Activated naive CD8-positive, alpha-beta T cell treated with anti-CD3 and anti-CD28 coated beads for 36 hours (primary cell): ENCODE results near the gene ZBTB17. TPM values are rescaled to one million over a fixed set of nuclear protein-coding genes. Genes with fewer than 3 reads are reported as not detected.

Source experiments
- DNase-seq: peaks from one replicate; pipeline ENCODE4 v3.0.0; 2021
- H3K27ac Mint-ChIP-seq: one replicate; pipeline ENCODE4 v1.8.0; 2022; ENCODE audit warnings: mild to moderate bottlenecking, moderate library complexity, mixed read lengths
- H3K27me3 Mint-ChIP-seq: one replicate; pipeline ENCODE4 v1.8.0; 2022; ENCODE audit warnings: mild to moderate bottlenecking, mixed read lengths
- H3K36me3 Mint-ChIP-seq: one replicate; pipeline ENCODE4 v1.8.0; 2021; ENCODE audit warnings: mild to moderate bottlenecking, mixed read lengths
- H3K4me1 Mint-ChIP-seq: one replicate; pipeline ENCODE4 v1.8.0; 2021; ENCODE audit warnings: mixed read lengths
- H3K4me3 Mint-ChIP-seq: one replicate; pipeline ENCODE4 v1.8.0; 2022; ENCODE audit warnings: mild to moderate bottlenecking, moderate library complexity, mixed read lengths
- H3K9me3 Mint-ChIP-seq: one replicate; pipeline ENCODE4 v1.8.0; 2022; ENCODE audit warnings: mixed read lengths
- total RNA-seq, 2 experiments: library from RNA; stranded (reverse); gene quantifications; one replicate each; pipeline ENCODE4 v1.2.3, GENCODE V29; 2021

ZBTB17 gene
- total RNA-seq, 2 experiments from 2014 or later = 52.3 to 56.1 TPM

GRCh38 chr1:15944308-15945010 is 31.4 kb downstream of the ZBTB17 start:
- no peak for DNase-seq
- H3K4me3 Mint-ChIP-seq = no peak overlapping the region
- no peak overlapping the region for H3K27ac Mint-ChIP-seq
- H3K27me3 Mint-ChIP-seq = no peaks in the 10 kb centered on the region
- peaks cover 34% of the 10 kb centered on the region for H3K36me3 Mint-ChIP-seq
- no peaks in the 10 kb centered on the region for H3K9me3 Mint-ChIP-seq
- H3K4me1 Mint-ChIP-seq = peaks cover 28% of the 10 kb centered on the region

GRCh38 chr1:15943992-15944307 is 32.0 kb downstream of the ZBTB17 start:
- peaks cover 23% of the 10 kb centered on the region for H3K4me1 Mint-ChIP-seq
- H3K27ac Mint-ChIP-seq = no peak overlapping the region
- H3K36me3 Mint-ChIP-seq = peaks cover 29% of the 10 kb centered on the region
- no peaks in the 10 kb centered on the region for H3K27me3 Mint-ChIP-seq
- no peak overlapping the region for H3K4me3 Mint-ChIP-seq
- no peak for DNase-seq
- no peaks in the 10 kb centered on the region for H3K9me3 Mint-ChIP-seq

GRCh38 chr1:15943328-15943991 is 32.4 kb downstream of the ZBTB17 start:
- H3K36me3 Mint-ChIP-seq = peaks cover 24% of the 10 kb centered on the region
- H3K27ac Mint-ChIP-seq = no peak overlapping the region
- H3K4me1 Mint-ChIP-seq = peaks cover 18% of the 10 kb centered on the region
- H3K27me3 Mint-ChIP-seq = no peaks in the 10 kb centered on the region
- no peaks in the 10 kb centered on the region for H3K9me3 Mint-ChIP-seq
- no peak for DNase-seq
- no peak overlapping the region for H3K4me3 Mint-ChIP-seq

- Mint-ChIP-seq H3K27me3 (no peaks in the 10 kb centered on the region), H3K9me3 (no peaks in the 10 kb centered on the region), H3K36me3 (peaks cover 19% of the 10 kb centered on the region), H3K4me3 (no peak overlapping the region), H3K27ac (peak overlapping the region; percentile 42), H3K4me1 (peaks cover 16% of the 10 kb centered on the region)
- DNase-seq = no peak
Observed at GRCh38 chr1:15942661-15943327, 33.1 kb downstream of the ZBTB17 start.

GRCh38 chr1:15941899-15942660 is 33.8 kb downstream of the ZBTB17 start:
- H3K9me3 Mint-ChIP-seq = no peaks in the 10 kb centered on the region
- H3K27ac Mint-ChIP-seq = peak overlapping the region; percentile 42
- peaks cover 14% of the 10 kb centered on the region for H3K4me1 Mint-ChIP-seq
- no peaks in the 10 kb centered on the region for H3K27me3 Mint-ChIP-seq
- peaks cover 18% of the 10 kb centered on the region for H3K36me3 Mint-ChIP-seq
- no peak overlapping the region for H3K4me3 Mint-ChIP-seq
- DNase-seq = no peak

GRCh38 chr1:15941044-15941840 is 34.7 kb downstream of the ZBTB17 start:
- DNase-seq = no peak
- H3K36me3 Mint-ChIP-seq = peaks cover 17% of the 10 kb centered on the region

GRCh38 chr1:15940110-15941043 is 35.5 kb downstream of the ZBTB17 start:
- H3K27me3 Mint-ChIP-seq = no peaks in the 10 kb centered on the region
- no peak overlapping the region for H3K4me3 Mint-ChIP-seq
- H3K4me1 Mint-ChIP-seq = peaks cover 10% of the 10 kb centered on the region
- peaks cover 20% of the 10 kb centered on the region for H3K36me3 Mint-ChIP-seq
- DNase-seq = no peak
- no peaks in the 10 kb centered on the region for H3K9me3 Mint-ChIP-seq
- H3K27ac Mint-ChIP-seq = peak overlapping the region; percentile 52

More at GRCh38 chr1:15941044-15941840, 34.7 kb downstream of the ZBTB17 start:
- Mint-ChIP-seq H3K27ac (peak overlapping the region; percentile 25), H3K9me3 (no peaks in the 10 kb centered on the region), H3K4me1 (peaks cover 10% of the 10 kb centered on the region), H3K4me3 (no peak overlapping the region), H3K27me3 (no peaks in the 10 kb centered on the region)

- Mint-ChIP-seq H3K27me3 (no peaks in the 10 kb centered on the region), H3K36me3 (peaks cover 22% of the 10 kb centered on the region), H3K27ac (peak overlapping the region; percentile 62), H3K4me1 (peaks cover 10% of the 10 kb centered on the region), H3K9me3 (no peaks in the 10 kb centered on the region), H3K4me3 (no peak overlapping the region)
- DNase-seq = no peak
Observed at GRCh38 chr1:15939181-15940109, 36.5 kb downstream of the ZBTB17 start.

- peak overlapping the region; percentile 76 for H3K27ac Mint-ChIP-seq
- H3K4me3 Mint-ChIP-seq = no peak overlapping the region
- peaks cover 23% of the 10 kb centered on the region for H3K36me3 Mint-ChIP-seq
- H3K4me1 Mint-ChIP-seq = peaks cover 10% of the 10 kb centered on the region
- no peak for DNase-seq
- H3K27me3 Mint-ChIP-seq = no peaks in the 10 kb centered on the region
- H3K9me3 Mint-ChIP-seq = no peaks in the 10 kb centered on the region
Observed at GRCh38 chr1:15938628-15939161, 37.2 kb downstream of the ZBTB17 start.

- Mint-ChIP-seq H3K36me3 (peaks cover 32% of the 10 kb centered on the region), H3K27me3 (no peaks in the 10 kb centered on the region)
Observed at GRCh38 chr1:15937706-15938168, 38.2 kb downstream of the ZBTB17 start.

GRCh38 chr1:15937146-15937545 is 38.8 kb downstream of the ZBTB17 start:
- H3K4me3 Mint-ChIP-seq = no peak overlapping the region
- no peaks in the 10 kb centered on the region for H3K9me3 Mint-ChIP-seq
- no peak for DNase-seq
- H3K27me3 Mint-ChIP-seq = no peaks in the 10 kb centered on the region
- H3K27ac Mint-ChIP-seq = peak overlapping the region; percentile 86
- H3K4me1 Mint-ChIP-seq = peaks cover 10% of the 10 kb centered on the region
- H3K36me3 Mint-ChIP-seq = peaks cover 38% of the 10 kb centered on the region

More at GRCh38 chr1:15937706-15938168, 38.2 kb downstream of the ZBTB17 start:
- Mint-ChIP-seq H3K27ac (peak overlapping the region; percentile 86), H3K4me3 (no peak overlapping the region), H3K4me1 (peaks cover 10% of the 10 kb centered on the region), H3K9me3 (no peaks in the 10 kb centered on the region)
- DNase-seq = no peak

GRCh38 chr1:15936025-15936424 is 39.9 kb downstream of the ZBTB17 start:
- no peak for DNase-seq
- H3K9me3 Mint-ChIP-seq = no peaks in the 10 kb centered on the region
- H3K27me3 Mint-ChIP-seq = no peaks in the 10 kb centered on the region
- no peak overlapping the region for H3K27ac Mint-ChIP-seq
- peaks cover 10% of the 10 kb centered on the region for H3K4me1 Mint-ChIP-seq
- H3K36me3 Mint-ChIP-seq = peaks cover 44% of the 10 kb centered on the region
- no peak overlapping the region for H3K4me3 Mint-ChIP-seq
